Stimulated activated CD8-positive, alpha-beta memory T cell treated with anti-CD3 and anti-CD28 coated beads, Interleukin-15, amount 100 ng/mL, for 24 hours (primary cell): ENCODE results near the gene GAS7.
"Not testable (repeated sequence)": the region's sequence is repeated elsewhere in the genome, so short reads cannot be mapped to it uniquely, and the experiment has no call there.

Source experiments
- DNase-seq: peaks from one replicate; pipeline ENCODE4 v3.0.0-alpha.2; 2020; ENCODE audit warnings: low read depth

GAS7 gene

DNA sequence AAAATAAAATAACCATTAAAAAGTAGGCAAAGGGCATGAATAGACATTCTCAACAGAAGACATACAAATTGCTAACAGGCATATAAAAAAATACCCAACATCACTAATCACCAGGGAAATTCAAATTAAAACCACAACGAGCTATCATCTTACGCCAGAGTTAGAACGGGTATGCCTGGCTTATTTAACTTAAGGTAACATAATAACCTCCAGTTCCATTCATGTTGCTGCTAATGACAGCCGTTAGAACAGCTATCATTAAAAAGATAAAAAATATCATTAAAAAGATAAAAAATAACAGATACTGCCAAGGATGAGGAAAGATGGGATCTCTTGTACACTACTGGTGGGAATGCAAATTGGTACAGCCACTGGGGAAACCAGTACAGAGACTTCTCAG is 89.3 kb downstream of the GAS7 start:
- no peak for DNase-seq

DNA sequence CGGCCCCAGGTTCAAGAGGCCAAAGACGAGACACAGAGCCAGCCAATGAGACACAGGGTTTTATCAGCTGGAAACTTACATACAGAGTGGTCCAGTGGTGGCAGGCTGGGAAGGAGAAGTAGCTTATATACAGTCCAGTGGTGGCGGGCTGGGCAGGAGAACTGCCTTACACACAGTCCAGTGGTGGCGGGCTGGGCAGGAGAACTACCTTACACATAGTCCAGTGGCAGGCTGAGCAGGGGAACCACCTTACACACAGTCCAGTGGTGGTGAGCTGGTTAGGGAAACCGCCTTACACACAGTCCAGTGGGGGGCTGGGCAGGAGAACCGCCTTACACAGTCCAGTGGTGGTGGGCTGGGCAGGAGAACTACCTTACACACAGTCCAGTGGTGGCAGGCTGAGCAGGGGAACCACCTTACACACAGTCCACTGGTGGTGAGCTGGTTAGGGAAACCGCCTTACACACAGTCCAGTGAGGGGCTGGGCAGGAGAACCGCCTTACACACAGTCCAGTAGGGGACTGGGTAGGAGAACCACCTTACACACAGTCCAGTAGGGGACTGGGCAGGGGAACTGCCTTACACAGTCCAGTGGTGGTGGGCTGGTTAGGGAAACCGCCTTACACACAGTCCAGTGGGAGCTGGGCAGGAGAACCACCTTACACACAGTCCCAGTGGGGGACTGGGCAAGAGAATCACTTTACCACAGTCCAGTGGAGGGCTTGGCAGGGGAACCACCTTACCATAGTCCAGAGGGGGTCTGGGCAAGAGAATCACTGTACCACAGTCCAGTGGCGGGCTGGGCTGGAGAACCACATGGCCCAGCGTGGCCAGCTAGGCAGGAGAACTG is 90.9 kb downstream of the GAS7 start:
- DNase-seq, result no peak

DNA sequence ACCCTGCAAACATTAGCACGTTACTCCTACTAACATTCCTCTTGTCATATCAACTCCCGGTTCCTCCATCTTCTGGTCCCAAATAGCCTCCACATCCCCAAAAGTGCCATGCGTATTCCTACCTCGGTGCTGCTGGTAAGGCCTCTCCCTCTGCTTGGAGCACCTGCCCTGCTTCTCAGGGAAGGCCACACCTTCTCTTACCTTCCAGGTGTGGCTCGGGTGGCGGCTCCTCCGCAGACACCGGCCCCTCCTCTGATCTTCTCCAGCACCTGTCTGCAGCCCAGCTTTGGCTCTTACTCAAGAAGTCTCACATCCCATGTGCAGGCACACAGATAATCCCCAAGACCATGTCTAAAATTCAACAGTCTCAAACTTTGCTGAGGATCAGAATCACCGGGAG is 92.3 kb downstream of the GAS7 start:
- no peak for DNase-seq

DNA sequence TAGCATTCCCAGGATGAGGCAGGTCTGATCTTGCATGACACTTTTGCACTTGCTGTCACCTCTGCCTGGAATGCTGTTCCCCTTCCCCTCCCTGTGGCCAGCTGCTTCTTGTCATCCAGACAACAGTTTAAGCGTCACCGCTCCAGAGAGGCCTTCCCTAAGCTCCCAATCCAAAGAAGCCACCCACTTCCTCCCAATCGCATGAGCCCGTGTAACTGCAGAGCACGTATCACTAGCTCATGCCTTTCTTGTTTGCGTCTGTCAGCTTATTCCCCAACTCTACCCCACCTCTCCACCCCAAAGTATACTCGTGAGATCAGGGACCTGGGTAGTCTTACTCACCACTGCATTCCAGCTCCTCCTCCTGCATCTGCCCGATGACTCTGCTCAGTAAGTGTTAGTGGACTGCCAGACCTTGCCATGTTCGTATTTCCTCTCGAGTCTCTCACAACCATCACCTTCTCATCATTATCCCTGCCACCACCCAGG is 92.8 kb downstream of the GAS7 start:
- DNase-seq, result no peak

DNA sequence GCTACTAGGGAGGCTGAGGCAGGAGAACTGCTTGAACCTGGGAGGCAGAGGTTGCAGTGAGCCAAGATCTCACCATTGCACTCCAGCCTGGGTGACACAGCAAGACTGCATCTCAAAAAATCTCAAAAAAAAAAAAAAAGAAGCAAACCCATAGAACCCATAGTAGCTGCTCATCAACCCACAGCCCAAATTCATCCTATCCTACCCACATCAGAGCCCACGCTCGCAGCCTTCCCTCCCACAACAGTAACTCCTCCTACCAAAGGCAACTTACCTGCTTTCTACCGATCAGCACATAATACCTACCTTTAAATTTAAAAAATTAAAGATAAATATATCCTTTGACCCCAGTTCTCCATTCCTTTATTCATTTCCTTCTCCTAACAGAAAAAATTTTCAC is 94.7 kb downstream of the GAS7 start:
- DNase-seq, result no peak

DNA sequence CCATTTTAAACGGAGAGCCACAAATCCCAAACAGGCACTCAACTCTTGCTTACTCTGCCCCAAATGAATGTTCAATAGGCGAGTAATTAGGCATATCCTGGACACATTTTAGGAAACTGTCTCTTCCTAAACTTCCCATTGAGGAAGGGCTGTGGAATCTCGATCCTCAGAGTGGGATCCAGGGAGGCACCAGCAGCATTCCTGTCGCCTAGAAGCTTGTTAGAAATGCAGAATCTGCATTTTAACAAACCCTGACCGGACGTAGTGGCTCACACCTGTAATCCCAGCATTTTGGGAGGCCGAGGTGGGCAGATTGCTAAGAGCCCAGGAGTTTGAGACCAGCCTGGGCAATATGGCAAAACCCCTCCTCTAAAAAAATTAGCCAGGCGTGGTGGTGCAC is 95.6 kb downstream of the GAS7 start:
- no peak for DNase-seq

DNA sequence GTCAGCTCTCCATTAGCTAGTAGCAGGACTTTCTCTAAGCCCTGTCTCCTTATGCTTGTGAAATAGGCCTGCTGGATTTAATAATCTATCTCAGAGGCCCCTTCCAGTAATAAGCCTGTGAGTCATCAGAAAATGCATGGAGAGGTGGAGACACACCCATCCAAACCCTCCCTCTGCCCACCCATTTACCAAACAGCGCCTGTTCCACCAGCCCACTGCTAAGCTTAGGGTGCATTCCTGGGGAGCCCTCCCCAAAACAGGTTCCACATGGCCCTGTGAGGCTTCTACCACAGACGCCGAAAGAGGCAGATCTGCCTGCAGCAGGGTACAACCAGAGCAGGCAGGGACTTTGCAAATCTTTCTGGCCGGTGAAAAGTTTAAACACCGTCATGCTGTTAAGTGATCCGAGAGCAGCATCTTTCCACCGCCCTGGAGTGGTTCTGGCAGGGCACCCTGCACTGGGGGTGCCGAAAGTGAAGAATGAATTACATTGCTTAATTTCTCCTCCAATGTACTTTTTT is 99.3 kb downstream of the GAS7 start:
- DNase-seq, result no peak

DNA sequence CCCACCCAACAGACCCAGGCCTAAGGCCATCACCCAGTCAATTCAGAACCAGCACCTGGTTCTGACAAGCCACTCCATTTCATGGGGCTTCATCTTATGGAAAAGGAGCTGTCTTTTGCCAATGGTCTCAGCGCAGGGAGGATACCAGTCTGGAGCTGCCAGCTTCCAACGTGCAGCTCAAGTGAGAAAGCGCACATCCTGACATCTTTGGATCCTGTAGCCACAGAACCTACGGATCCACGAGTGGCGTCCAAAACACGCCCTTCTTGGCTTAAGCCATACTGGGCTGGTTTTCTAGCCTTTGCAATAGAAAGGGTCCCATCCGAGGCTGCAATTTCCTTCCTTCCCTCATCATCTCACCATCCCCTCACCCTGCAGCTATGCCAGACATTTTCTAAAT is 101.8 kb downstream of the GAS7 start:
- DNase-seq, result no peak

DNA sequence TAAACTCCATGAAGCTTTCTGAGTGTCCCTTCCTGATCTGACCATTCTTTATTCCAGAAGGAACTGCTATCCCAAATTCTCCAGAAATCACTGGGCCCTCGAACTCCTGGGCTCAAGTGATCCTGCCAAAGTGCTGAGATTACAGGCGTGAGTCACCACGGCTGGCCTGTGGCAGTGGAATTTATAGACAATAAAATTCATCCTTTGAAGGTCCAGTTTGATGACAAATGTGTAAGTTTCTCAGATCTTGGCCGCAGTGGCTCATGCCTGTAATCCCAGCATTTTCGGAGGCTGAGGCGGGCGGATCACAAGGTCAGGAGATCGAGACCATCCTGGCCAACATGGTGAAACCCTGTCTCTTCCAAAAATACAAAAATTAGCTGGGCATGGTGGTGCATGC is 103.1 kb downstream of the GAS7 start:
- not testable (repeated sequence) for DNase-seq

DNA sequence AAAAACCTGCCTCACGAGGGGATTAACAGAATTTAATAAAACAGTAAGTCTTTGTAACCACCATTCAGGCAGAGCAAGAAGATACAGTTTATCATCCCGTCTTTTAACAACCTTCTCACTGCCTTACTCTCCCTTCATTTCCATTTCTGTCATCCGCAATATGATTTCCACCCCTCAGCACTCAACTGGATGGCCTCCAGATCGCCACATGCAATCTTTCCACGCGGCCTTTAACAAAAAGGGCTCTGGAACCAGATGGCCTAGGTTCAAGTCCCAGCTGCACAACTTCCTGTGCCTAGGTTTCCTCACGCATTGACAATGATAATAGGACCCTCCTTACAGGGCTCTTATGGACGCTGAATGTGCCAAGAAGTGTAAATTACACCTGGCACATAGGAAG is 103.6 kb downstream of the GAS7 start:
- DNase-seq, result no peak

DNA sequence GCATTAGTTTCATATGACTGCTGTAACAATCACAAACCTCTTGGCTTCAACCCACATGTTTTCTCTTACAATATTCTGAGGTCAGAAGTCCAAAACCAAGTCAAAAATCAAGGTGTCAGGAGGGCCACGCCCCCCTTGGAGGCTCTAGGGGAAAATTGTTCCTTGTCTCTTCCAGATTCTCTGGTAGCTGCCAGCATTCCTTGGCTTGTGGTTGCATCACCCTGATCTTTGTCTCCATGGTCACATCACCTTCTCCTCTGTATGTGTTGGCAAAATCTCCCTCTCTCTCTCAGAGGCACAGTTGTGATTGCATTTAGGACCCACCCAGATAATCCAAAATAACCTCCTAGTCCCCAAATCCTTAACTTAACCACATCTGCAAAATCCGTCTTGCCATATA is 105.8 kb downstream of the GAS7 start:
- no peak for DNase-seq

DNA sequence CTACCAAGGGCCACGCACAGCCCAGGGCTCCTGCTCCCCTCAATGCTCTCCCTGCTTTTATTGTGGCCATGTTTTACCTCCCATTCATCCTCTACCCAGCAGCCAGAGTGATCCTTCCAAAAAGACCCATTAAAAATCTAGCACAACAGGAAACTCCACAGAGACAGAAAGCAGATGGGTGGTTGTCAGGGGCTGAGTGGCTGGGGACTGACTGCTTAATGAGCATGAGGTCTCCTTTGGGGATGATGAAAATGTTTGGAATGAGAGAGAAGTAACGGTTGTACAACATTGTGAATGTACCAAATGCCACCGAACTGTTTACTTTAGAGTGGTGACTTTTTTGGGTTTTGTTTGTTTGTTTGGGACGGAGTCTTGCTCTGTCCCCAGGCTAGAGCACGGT is 107.4 kb downstream of the GAS7 start:
- DNase-seq, result no peak

DNA sequence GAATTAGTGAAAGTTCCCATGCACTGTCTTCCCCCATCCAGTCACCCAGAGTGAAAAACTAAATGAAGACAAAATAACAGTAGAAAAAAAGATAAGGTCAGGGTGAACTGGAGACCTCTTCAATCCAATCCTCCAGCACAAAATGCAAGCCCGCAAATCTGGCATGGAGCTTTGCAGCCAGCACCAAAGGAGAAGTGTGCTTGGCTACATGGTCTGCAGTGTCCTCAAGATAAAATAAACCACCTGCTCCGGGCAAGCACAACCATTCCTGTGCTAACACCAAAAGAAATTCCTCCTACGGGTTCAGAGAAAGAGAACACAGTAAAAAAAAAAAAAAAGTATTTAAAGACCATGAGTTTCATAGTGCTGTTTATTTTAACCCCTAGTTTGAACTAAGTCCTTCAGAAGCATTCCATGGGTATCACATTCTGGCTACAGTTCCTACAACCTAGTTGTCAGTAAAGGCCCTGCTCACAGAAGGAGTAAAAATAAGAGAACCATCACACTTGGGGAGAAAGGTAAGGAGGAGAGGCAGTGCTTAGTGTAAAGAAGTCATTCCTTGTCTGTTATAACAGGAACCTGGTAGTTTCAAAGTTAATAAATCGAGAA is 109.1 kb downstream of the GAS7 start:
- DNase-seq, result no peak

DNA sequence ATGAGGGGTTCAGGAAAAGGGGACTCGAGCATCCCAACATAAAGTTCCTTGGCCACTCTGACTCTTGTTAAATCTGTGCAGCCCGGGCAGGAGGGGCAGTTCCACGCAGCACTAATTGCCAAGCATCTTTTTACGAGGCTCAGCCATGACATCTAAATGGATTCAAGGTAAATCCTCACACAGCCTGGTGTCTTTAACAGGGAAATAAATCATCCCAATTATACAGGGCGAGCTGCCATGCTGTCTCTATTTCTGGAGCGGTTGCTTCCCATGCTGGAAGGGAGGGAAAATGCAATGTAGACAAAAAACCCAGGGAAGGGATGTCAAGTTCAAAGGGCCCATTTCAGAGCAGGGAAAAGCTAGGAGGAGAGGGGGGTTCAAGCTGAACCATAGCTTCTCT is 110.0 kb downstream of the GAS7 start:
- DNase-seq, result no peak

DNA sequence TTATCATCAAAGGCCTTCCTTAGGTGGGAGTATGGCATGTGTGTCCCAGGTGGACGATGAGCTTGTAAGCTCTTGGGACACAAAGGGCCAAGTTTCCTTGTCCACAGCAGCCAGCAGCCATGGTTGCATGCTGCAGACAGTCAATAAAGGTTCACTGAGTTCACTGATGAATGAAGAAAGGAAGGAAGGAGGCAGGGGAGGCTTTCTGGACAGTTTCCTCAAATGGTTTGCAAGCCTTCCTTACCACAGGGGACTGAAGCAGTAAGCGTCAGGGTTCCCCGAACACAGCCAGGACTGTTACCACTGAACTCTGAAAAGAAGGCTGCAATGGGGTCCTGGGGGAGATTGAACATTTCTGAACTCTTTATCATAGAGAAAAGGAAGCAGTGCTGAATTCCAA is 111.1 kb downstream of the GAS7 start:
- no peak for DNase-seq

DNA sequence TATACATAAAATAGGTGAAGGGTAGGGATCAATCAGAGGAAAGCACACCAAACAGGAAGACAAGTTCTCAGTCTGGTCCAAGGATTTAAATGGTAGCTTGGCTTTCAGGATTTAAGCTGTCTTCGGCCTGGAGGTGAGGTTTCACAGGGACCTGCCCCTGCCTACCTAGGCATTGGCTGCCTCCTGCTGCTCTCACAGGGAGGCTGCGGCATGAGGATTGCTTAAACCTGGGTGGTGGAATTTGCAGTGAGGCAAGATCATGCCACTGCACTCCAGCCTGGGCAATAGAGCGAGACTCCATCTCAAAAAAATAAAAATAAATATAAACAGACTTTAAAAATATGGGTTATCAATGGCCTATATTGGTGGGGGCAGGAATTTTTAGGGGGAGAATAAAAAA is 114.5 kb downstream of the GAS7 start:
- no peak for DNase-seq

DNA sequence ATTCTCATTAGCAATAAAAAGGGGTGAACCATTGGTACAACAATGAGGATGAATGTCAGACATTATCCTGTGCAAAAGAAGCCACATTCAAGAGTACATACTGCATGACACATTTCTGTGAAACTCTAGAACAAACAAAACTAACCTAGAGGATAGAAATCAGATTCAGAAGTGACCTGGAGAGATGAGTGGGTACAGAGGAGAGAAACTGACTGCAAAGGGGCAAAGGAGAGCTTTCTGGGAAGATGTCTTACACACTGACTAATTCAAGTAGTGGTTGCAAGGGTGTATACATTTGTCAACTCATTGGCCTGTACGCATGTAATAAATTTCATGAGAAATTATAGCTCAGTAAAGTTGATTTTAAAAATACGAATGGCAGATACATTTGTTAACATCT is 115.6 kb downstream of the GAS7 start:
- DNase-seq, result no peak

DNA sequence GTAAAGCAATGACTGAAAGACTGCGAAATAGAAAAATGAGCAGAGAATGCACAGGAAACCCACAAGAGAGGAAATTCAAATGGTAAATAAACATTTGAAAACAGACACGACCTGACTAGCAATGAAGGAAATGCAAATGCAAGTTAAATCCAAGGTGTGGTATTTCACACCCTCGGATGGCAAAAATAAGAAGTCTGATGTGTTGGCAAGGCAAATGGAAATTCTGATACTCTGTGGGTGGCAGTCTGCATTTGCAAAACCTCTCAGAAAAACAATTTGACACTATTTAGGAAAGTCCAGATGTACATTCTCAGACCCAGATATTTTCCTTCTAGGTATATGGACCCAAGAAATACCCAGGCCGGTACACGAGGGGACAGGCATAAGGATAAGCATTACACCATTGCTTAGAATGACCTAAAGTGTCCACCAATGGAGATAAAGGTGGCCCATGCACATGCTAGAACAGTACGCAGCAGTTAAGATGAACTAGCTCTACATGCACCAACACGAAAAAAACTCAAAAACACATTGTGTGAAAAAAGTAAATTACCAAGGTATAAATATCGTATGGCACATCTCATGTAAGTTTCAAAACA is 116.7 kb downstream of the GAS7 start:
- DNase-seq, result no peak

DNA sequence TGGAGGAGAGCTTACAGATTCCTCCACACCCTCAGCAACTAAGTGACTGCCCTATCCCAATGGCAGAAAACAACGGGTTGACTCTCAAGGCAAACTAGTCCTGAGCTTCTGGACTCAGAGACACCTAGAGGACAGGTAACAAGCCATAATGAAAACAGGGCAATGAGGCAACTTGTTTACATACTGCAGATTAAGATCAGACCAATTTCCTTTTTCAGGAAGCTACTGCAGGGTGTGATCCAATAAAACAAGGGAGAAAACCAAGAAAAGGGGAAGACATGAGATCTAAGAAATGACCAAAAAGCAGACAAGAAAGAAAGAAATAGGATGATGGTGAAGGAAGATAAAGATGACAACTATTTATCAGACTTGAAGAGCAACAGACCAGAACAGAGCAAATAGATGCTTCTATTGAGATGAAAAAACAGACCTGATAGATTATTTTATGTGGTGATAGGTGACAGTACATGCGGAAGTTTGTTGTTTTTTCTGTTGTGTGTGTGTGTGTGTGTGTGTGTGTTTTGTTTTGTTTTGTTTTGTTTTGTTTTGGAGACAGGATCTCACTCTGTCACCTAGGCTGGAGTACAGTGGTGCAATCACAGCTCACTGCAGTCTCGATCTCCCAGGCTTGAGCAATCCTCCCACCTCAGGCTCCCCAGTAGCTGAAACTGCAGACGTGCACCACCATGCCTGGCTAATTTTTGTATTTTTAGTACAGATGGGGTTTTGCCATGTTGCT is 120.7 kb downstream of the GAS7 start:
- no peak for DNase-seq

DNA sequence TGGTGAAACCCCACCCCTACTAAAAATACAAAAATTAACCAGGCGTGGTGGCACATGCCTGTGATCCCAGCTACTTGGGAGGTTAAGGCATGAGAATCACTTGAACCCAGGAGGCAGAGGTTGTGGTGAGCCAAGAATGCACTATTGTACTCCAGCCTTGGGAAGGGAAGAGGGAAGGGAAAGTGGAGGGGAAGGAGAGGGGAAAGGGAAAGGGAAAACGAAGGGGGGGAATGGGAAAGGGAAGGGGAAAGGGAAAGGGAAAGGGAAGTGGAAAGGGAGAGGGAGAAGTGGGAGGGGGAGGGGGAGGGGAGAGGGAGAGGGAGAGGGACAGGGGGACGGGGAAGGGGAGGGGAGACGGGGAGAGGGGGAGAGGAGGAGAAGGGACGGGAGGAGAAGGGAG is 122.5 kb downstream of the GAS7 start:
- no peak for DNase-seq

DNA sequence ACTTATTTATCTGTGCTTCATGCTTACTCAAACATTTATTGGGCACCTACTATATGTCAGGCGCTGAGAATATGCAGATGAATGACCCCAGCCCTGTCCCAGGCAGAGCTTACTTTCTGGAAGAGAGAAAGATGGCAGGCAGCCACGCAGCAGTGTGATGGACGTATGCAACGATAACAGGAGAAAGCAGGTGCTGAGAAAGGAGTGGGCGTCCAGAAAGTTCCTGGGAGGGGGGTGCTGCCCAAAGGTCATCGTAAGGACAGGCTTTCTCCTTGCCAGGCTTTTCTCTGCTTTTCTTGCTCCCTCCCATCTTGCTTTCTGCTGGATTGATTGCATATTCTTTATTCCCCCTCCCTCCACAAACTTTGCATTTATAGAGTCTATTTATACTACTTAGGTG is 124.5 kb downstream of the GAS7 start:
- DNase-seq, result no peak
